Thoracic aorta (tissue), 2 donors: ENCODE data around the gene TNNC2. TPM values are rescaled to one million over a fixed set of nuclear protein-coding genes. Genes with fewer than 3 reads are reported as not detected.

Source experiments
- ATAC-seq: fragments of 150-250 bp; one replicate; pipeline ENCODE4 v1.8.0; 2017; ENCODE audit warnings: low read depth; ENCODE audit not compliant: insufficient number of reproducible peaks, low FRiP score
- DNase-seq: peaks from one replicate; pipeline ENCODE4 v3.0.0-alpha.2; 2020; ENCODE audit warnings: low spot score
- H3K27ac ChIP-seq, 2 donors: fragments of 200-600 bp; sonication (generic); 1 replicate in 1 of 2; 2 replicates in 1 of 2; pipeline ENCODE4 v1.5.1; 2016; ENCODE audit warnings: mild to moderate bottlenecking in 2 of 2, moderate library complexity in 2 of 2
- H3K27me3 ChIP-seq: fragments of 200-600 bp; sonication (generic); replicated peaks from 2 replicates; pipeline ENCODE4 v1.6.0; 2016; ENCODE audit warnings: mild to moderate bottlenecking; ENCODE audit not compliant: insufficient read depth
- H3K36me3 ChIP-seq: fragments of 200-600 bp; sonication (generic); one replicate; pipeline ENCODE4 v1.5.1; 2016
- H3K4me1 ChIP-seq, 2 donors: fragments of 200-600 bp; sonication (generic); 1 replicate in 1 of 2; 2 replicates in 1 of 2; pipeline versions ENCODE4 v1.5.1 to v1.6.0; 2016; ENCODE audit warnings: low read depth in 2 of 2, mild to moderate bottlenecking in 1 of 2; ENCODE audit not compliant: control insufficient read depth in 1 of 2
- H3K4me3 ChIP-seq: fragments of 200-600 bp; sonication (generic); 2 replicates; pipeline ENCODE4 v1.5.1; 2016; ENCODE audit warnings: mild to moderate bottlenecking
- H3K9me3 ChIP-seq: fragments of 200-600 bp; sonication (generic); 2 replicates; pipeline ENCODE4 v1.5.1; 2016
- total RNA-seq, 2 donors: library from RNA; depleted of rRNA; stranded (reverse); fragments of >200 nt; gene quantifications; one replicate each; pipeline versions ENCODE4 v1.1.0 to v1.2.3, GENCODE V29; 2016
- TF ChIP-seq, protein P1 (sequence below): fragments of 200-600 bp; sonication (generic); IDR thresholded peaks from one replicate; pipeline ENCODE4 v1.5.1; 2019; ENCODE audit warnings: antibody characterized with exemption

The TNNC2 gene
- total RNA-seq, 2 donors from 2014 or later: not detected

DNA sequence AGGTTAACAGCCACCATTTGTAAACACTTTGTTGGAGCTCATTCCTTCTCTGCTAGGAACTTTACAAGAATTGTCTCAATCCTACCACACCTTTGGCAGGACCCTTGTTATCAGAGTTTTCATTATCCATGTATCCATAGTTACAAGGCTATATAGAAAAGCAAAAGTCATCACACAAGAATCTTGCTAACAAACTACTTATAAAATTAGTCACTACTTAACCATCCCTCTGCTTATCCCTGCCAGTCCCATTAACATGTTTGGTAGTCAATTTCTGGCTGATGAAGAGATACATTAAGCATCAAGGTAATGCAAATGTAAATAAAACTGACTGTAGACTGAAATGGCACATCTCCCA is 40.7 kb upstream of the TNNC2 start:
- no peaks in the 10 kb centered on the region for H3K36me3 ChIP-seq
- no peaks in the 10 kb centered on the region for H3K4me1 ChIP-seq
- H3K27ac ChIP-seq: no peak overlapping the region
- DNase-seq (no peak), ATAC-seq (no peak)
- TF ChIP-seq, protein P1, sequence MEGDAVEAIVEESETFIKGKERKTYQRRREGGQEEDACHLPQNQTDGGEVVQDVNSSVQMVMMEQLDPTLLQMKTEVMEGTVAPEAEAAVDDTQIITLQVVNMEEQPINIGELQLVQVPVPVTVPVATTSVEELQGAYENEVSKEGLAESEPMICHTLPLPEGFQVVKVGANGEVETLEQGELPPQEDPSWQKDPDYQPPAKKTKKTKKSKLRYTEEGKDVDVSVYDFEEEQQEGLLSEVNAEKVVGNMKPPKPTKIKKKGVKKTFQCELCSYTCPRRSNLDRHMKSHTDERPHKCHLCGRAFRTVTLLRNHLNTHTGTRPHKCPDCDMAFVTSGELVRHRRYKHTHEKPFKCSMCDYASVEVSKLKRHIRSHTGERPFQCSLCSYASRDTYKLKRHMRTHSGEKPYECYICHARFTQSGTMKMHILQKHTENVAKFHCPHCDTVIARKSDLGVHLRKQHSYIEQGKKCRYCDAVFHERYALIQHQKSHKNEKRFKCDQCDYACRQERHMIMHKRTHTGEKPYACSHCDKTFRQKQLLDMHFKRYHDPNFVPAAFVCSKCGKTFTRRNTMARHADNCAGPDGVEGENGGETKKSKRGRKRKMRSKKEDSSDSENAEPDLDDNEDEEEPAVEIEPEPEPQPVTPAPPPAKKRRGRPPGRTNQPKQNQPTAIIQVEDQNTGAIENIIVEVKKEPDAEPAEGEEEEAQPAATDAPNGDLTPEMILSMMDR: no peak
- no peak overlapping the region for H3K4me3 ChIP-seq
- H3K27me3 ChIP-seq: no peaks in the 10 kb centered on the region
- no peaks in the 10 kb centered on the region for H3K9me3 ChIP-seq

DNA sequence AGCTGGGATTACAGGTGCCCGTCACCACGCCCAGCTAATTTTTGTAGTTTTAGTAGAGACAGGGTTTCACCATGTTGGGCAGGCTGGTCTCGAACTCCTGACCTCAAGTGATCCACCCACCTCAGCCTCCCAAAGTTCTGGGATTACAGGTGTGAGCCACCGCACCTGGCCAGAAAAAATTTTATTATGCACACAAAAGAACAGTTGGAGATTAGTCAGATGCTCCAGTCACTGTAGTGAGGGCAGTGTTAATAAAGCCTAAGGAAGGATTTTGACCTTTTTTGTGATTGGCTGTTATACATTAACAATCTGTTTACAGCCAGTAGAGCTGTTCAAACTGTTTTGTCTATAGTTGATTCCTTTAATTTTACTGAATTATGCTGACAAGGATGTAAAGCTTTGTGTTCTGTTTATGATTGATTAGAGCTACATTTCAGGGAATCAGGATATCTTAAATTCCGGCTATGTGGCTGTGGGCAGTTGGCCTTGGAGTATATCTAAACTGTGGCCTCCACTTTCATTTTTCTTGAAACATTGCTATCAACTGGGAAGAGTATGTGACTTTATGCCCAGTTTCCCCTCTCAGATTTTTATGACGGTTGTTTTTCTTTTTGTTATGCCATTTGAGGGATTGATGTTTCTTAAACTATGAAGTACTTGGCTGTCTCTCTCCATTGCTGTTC is 40.2 kb upstream of the TNNC2 start:
- ATAC-seq: no peak
- no peak overlapping the region for H3K4me3 ChIP-seq
- H3K4me1 ChIP-seq: no peaks in the 10 kb centered on the region

GRCh38 chr20:45866454-45866853 is 39.3 kb upstream of the TNNC2 start:
- H3K27ac ChIP-seq: no peak overlapping the region
- TF ChIP-seq, protein P1: no peak
- DNase-seq (no peak), ATAC-seq (no peak)
- no peaks in the 10 kb centered on the region for H3K4me1 ChIP-seq
- H3K27me3 ChIP-seq: no peaks in the 10 kb centered on the region
- no peaks in the 10 kb centered on the region for H3K36me3 ChIP-seq
- no peak overlapping the region for H3K4me3 ChIP-seq
- H3K9me3 ChIP-seq: no peaks in the 10 kb centered on the region

More for the DNA sequence above, 40.2 kb upstream of the TNNC2 start:
- Histone ChIP-seq H3K36me3 (no peaks in the 10 kb centered on the region), H3K9me3 (no peaks in the 10 kb centered on the region), H3K27ac (no peak overlapping the region), H3K27me3 (no peaks in the 10 kb centered on the region)
- TF ChIP-seq, protein P1: no peak
- DNase-seq: no peak

DNA sequence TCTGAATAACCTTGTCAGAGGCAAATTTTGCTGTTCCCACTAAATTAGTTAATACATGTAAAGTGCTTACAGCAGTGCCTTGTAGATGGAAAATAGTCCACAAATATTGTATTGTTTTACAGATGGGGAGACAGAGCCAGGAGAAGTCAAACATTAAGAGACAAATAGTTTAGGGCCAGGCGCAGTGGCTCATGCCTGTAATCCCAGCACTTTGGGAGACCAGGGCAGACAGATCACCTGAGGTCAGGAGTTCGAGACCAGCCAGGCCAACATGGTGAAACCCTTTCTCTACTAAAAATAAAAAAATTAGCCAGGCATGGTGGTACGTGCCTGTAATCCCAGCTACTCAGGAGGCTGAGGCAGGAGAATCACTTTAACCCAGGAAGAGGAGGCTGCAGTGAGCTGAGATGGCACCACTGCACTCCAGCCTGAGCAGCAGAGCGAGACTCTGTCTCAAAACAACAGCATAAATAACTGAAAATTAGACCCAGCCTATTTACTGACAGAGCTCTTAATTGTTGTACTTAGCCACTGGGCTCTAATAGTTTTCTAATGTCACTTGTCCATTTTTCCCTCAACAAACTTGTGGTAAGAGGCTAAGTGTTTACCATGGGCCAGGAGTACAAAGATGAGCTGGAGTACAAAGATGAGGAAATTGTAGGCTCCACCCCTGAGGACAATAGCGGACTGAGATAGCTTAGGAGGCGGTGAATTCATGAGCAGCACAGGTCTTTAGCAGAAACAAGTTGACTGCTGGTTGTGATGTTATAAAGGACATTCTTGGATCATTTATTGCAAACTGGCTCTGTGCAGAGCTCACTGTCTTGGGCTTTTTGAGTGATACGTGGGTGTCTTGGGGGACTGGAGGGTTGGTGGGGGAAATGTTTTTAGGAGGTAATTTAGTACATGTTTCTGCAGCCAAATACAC is 36.7 kb upstream of the TNNC2 start:
- TF ChIP-seq, protein P1: no peak
- H3K4me1 ChIP-seq: no peaks in the 10 kb centered on the region
- DNase-seq: no peak
- ATAC-seq: no peak
- no peak overlapping the region for H3K27ac ChIP-seq
- no peaks in the 10 kb centered on the region for H3K27me3 ChIP-seq
- H3K9me3 ChIP-seq: no peaks in the 10 kb centered on the region
- H3K4me3 ChIP-seq: no peak overlapping the region
- H3K36me3 ChIP-seq: no peaks in the 10 kb centered on the region
